Omental fat pad (tissue), 4 donors: ENCODE measurements around the gene GRID2IP. TPM values are rescaled to one million over a fixed set of nuclear protein-coding genes. Genes with fewer than 3 reads are reported as not detected.
A peak's percentile ranks its signal among the peaks of the same experiment; 100 is the strongest.
"Not testable (repeated sequence)": the region's sequence is repeated elsewhere in the genome, so short reads cannot be mapped to it uniquely, and the experiment has no call there.

Source experiments
- ATAC-seq: fragments of 150-250 bp; one replicate; pipeline ENCODE4 v1.9.1; 2016; ENCODE audit warnings: mild to moderate bottlenecking, moderate library complexity; ENCODE audit not compliant: low FRiP score
- DNase-seq: peaks from one replicate; pipeline ENCODE4 v3.0.0-alpha.2; 2019; ENCODE audit warnings: low spot score
- CTCF ChIP-seq, 3 donors: fragments of 450-650 bp; IDR thresholded peaks; one replicate each; pipeline ENCODE4 v1.5.1; 2016 to 2017; ENCODE audit warnings: antibody characterized with exemption in 3 of 3, mild to moderate bottlenecking in 3 of 3, moderate library complexity in 2 of 3
- total RNA-seq, 4 donors: library from RNA; depleted of rRNA; stranded (reverse); fragments of >200 nt; gene quantifications; one replicate each; pipeline ENCODE4 v1.1.0, GENCODE V29; 2016

The GRID2IP gene
- total RNA-seq, result not detected

GRCh38 chr7:6551016-6551511, at the start of gene GRID2IP:
GRID2IP (minus strand) TSS chr7:6551461; CDS start chr7:6551436, 25 bp downstream.
- no peak for ATAC-seq
- no peak for TF ChIP-seq CTCF (IDR thresholded peaks at IDR 0.05)
- no peak for DNase-seq

DNA sequence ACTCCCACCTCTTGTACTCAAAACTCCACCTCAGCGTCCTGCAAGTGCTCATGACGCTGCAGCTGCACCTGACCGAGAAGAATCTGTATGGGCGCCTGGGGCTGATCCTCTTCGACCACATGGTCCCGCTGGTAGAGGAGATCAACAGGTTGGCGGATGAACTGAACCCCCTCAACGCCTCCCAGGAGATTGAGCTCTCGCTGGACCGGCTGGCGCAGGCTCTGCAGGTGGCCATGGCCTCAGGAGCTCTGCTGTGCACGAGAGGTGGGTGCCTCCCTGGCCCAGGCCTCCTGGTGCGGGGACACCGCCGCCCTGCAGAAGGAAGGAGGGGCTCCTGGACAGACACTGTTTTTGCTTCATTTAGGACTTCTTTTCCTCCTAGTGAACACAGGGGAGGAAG, 48.8 kb upstream of the GRID2IP start:
- no peak for ATAC-seq
- TF ChIP-seq CTCF (IDR thresholded peaks at IDR 0.05), result no peak
- no peak for DNase-seq

DNA sequence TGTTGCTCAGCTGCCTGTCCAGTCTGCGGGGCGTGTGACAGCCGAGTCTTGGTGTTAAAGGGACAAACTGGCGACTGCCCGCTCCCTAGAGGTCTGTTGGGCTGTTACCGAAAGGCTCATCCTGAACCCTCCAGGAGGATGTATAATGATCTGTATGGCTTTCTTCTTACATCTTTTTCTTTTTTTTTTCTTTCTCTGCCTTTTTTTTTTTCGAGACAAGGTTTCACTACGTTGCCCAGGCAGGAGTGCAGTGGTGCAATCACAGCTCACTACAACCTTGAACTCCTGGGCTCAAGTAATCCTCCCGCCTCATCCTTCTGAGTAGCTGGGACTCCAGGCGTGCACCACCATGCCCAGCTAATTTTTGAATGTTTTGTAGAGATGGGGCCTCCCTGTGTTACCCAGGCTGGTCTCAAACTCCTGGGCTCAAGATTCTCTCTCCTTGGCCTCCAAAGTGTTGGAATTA, 39.4 kb upstream of the GRID2IP start:
- no peak for TF ChIP-seq CTCF (IDR thresholded peaks at IDR 0.05)
- DNase-seq (no peak), ATAC-seq (no peak)

GRCh38 chr7:6589829-6590644, 38.8 kb upstream of the GRID2IP start, which contains the start of gene INTS15:
INTS15 (plus strand) TSS chr7:6590021; CDS start chr7:6590284, 263 bp downstream.
- DNase-seq (peak; percentile 27), ATAC-seq (peak; percentile 98)
- peak in 2 of 3 donors; percentile 67 to 92 for TF ChIP-seq CTCF (IDR thresholded peaks at IDR 0.05)

GRCh38 chr7:6589151-6589828, 38.0 kb upstream of the GRID2IP start:
- ATAC-seq (no peak), DNase-seq (no peak)
- TF ChIP-seq CTCF (IDR thresholded peaks at IDR 0.05), result no peak

DNA sequence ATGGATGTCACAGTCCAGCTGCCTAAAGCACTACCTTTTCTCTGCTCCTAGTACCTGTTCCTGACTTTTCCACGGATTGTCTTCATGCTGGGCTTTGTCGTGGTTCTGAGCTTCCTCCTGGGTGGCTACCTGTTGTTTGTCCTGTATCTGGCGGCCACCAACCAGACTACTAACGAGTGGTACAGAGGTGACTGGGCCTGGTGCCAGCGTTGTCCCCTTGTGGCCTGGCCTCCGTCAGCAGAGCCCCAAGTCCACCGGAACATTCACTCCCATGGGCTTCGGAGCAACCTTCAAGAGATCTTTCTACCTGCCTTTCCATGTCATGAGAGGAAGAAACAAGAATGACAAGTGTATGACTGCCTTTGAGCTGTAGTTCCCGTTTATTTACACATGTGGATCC, 37.3 kb upstream of the GRID2IP start:
- ATAC-seq (no peak), DNase-seq (no peak)
- TF ChIP-seq CTCF (IDR thresholded peaks at IDR 0.05), result no peak

DNA sequence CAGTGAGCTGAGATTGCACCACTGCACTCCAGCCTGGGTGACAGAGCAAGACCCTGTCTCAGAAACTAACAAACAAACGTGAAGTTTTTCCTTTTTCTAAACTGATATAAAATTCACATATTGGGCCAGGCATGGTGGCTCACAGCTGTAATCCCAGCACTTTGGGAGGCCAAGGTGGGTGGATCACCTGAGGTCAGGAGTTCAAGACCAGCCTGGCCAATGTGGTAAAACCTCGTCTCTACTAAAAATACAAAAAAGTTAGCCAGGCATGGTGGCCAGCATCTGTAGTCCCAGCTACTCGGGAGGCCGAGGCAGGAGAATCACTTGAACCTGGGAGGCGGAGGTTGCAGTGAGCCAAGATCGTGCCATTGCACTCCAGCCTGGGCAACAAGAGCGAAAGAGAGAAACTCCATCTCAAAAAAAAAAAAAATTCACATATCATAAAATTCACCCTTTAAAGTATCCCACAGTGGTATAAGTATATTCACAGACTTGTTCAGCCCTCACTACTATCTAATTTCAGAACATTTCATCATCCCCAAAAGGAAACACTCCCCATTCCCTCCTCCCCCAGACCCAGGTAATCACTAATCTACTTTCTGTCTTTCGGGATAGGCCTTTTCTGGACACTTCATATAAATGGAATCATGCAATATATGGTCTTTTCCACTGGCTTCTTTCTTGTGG, 34.6 kb upstream of the GRID2IP start:
- DNase-seq, ATAC-seq: not testable (repeated sequence)
